Neural progenitor cell (in vitro differentiated cells): ENCODE measurements around the gene FAT1. TPM values are rescaled to one million over a fixed set of nuclear protein-coding genes. Genes with fewer than 3 reads are reported as not detected.

Experiments
- DNase-seq: peaks from one replicate; pipeline ENCODE4 v3.0.0-alpha.2; 2016; ENCODE audit warnings: low spot score
- H2AFZ ChIP-seq: fragments of 200-600 bp; sonication (generic); replicated peaks from 2 replicates; pipeline ENCODE4 v1.6.1; 2016; ENCODE audit warnings: antibody characterized with exemption
- H3F3A ChIP-seq: fragments of 200-600 bp; sonication (generic); 2 replicates; pipeline ENCODE4 v1.6.1; 2016; ENCODE audit warnings: antibody characterized with exemption, low read depth
- H3K27ac ChIP-seq: fragments of 200-600 bp; sonication (generic); 2 replicates; pipeline ENCODE4 v1.5.1; 2016; ENCODE audit warnings: mild to moderate bottlenecking
- H3K27me3 ChIP-seq: fragments of 200-600 bp; sonication (generic); 2 replicates; pipeline ENCODE4 v1.6.1; 2016; ENCODE audit warnings: mild to moderate bottlenecking, moderate library complexity
- H3K36me3 ChIP-seq: fragments of 200-600 bp; sonication (generic); 2 replicates; pipeline ENCODE4 v1.5.1; 2016
- H3K4me1 ChIP-seq: fragments of 200-600 bp; sonication (generic); 2 replicates; pipeline ENCODE4 v1.6.1; 2016; ENCODE audit warnings: mixed run types
- H3K4me2 ChIP-seq: fragments of 200-600 bp; sonication (generic); 2 replicates; pipeline ENCODE4 v1.6.1; 2016
- H3K4me3 ChIP-seq: fragments of 200-600 bp; sonication (generic); 2 replicates; pipeline ENCODE4 v1.5.1; 2016
- H3K79me2 ChIP-seq: fragments of 200-600 bp; sonication (generic); 2 replicates; pipeline ENCODE4 v1.6.1; 2016; ENCODE audit warnings: low read depth
- H3K9ac ChIP-seq: fragments of 200-600 bp; sonication (generic); 2 replicates; pipeline ENCODE4 v1.6.1; 2016
- H3K9me3 ChIP-seq: fragments of 200-600 bp; sonication (generic); 2 replicates; pipeline ENCODE4 v1.5.1; 2016; ENCODE audit warnings: low read depth
- H4K20me1 ChIP-seq: fragments of 200-600 bp; sonication (generic); 2 replicates; pipeline ENCODE4 v1.6.1; 2016; ENCODE audit warnings: low read depth
- H3K27ac Mint-ChIP-seq: 3 replicates; pipeline ENCODE4 v1.8.0; 2021; ENCODE audit warnings: mixed read lengths
- H3K27me3 Mint-ChIP-seq: 2 replicates; pipeline ENCODE4 v1.8.0; 2022; ENCODE audit warnings: low read depth, mild to moderate bottlenecking, inconsistent platforms, moderate library complexity, mixed read lengths; ENCODE audit not compliant: insufficient read depth
- H3K36me3 Mint-ChIP-seq: 3 replicates; pipeline ENCODE4 v1.8.0; 2021; ENCODE audit warnings: mixed read lengths
- H3K4me1 Mint-ChIP-seq: 3 replicates; pipeline ENCODE4 v1.8.0; 2021; ENCODE audit warnings: mixed read lengths
- H3K4me3 Mint-ChIP-seq: 3 replicates; pipeline ENCODE4 v1.8.0; 2021; ENCODE audit warnings: mild to moderate bottlenecking, moderate library complexity, mixed read lengths
- H3K9me3 Mint-ChIP-seq: 3 replicates; pipeline ENCODE4 v1.8.0; 2020; ENCODE audit warnings: mixed read lengths
- EZH2 ChIP-seq: fragments of 200-600 bp; sonication (generic); IDR thresholded peaks from 2 replicates; pipeline ENCODE4 v1.6.1; 2017; ENCODE audit warnings: antibody characterized with exemption, mild to moderate bottlenecking, moderate library complexity
- EZH2phosphoT487 ChIP-seq: fragments of 200-600 bp; sonication (generic); IDR thresholded peaks from 2 replicates; pipeline ENCODE4 v1.6.1; 2017; ENCODE audit warnings: antibody characterized with exemption
- total RNA-seq: library from RNA; depleted of rRNA; stranded (reverse); fragments of >200 nt; gene quantifications from 2 replicates; pipeline ENCODE4 v1.2.3, GENCODE V29; 2015; ENCODE audit warnings: low replicate concordance
- TF ChIP-seq, protein P1 (sequence below): fragments of 200-600 bp; sonication (generic); IDR thresholded peaks from 2 replicates; pipeline ENCODE4 v1.5.1; 2017; ENCODE audit warnings: antibody characterized with exemption, mild to moderate bottlenecking

FAT1 gene
- total RNA-seq, 1 donor from 2014 or later, result 517 TPM

DNA sequence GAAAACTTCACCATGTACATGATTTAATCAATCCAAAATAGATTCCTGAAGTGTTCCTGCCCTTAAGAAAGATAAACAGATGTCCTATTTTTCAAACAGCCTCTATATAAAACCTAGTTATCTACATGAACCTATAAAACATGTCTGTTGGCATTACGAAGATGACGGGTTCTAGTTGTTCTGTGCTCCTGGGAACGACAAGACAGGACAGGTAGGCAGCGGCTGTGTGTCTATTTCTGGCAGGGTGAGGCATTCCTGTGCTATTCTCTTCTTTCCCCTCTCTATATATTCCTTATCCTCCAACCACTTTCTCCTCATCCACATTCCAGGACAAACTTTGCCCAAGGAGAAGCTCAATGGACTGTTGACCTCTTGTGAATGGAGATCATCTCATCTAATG lies 6.1 kb downstream of the FAT1 start:
- TF ChIP-seq EZH2phosphoT487 (no peak), EZH2 (no peak)
- TF ChIP-seq, protein P1, sequence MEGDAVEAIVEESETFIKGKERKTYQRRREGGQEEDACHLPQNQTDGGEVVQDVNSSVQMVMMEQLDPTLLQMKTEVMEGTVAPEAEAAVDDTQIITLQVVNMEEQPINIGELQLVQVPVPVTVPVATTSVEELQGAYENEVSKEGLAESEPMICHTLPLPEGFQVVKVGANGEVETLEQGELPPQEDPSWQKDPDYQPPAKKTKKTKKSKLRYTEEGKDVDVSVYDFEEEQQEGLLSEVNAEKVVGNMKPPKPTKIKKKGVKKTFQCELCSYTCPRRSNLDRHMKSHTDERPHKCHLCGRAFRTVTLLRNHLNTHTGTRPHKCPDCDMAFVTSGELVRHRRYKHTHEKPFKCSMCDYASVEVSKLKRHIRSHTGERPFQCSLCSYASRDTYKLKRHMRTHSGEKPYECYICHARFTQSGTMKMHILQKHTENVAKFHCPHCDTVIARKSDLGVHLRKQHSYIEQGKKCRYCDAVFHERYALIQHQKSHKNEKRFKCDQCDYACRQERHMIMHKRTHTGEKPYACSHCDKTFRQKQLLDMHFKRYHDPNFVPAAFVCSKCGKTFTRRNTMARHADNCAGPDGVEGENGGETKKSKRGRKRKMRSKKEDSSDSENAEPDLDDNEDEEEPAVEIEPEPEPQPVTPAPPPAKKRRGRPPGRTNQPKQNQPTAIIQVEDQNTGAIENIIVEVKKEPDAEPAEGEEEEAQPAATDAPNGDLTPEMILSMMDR, result no peak
- Histone ChIP-seq H3K79me2 (peaks cover 100% of the 10 kb centered on the region), H3K9me3 (peaks cover 13% of the 10 kb centered on the region), H3K27me3 (no peaks in the 10 kb centered on the region), H2AFZ (no peak overlapping the region), H3F3A (peaks cover 6% of the 10 kb centered on the region), H3K9ac (no peak overlapping the region), H3K4me3 (no peak overlapping the region), H3K4me2 (no peak overlapping the region), H3K27ac (no peak overlapping the region), H3K36me3 (peaks cover 18% of the 10 kb centered on the region), H4K20me1 (peaks cover 41% of the 10 kb centered on the region), H3K4me1 (peaks cover 8% of the 10 kb centered on the region)
- Mint-ChIP-seq H3K9me3 (peaks cover 65% of the 10 kb centered on the region), H3K4me1 (peaks cover 10% of the 10 kb centered on the region), H3K36me3 (peaks cover 59% of the 10 kb centered on the region), H3K27ac (no peak overlapping the region), H3K27me3 (peaks cover 3% of the 10 kb centered on the region), H3K4me3 (no peak overlapping the region)
- DNase-seq, result no peak

DNA sequence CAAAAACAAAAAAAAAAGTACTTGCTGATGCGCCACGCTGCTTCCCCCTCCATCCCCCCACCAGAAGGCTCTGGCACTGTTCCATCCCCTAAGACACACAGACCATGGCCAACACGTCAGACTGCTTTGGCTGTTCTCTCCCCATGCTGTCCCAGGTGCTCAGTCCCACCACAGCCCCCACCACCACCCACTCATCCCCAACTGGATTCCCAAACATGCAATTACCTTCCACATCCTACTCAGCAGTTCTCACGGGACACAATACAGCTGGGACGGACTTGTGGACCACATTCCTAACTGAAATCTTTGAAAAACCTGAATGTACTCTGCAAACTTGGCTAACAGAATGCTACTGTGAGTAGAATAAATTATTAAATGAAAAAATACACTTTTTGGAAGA lies 8.6 kb downstream of the FAT1 start:
- Histone ChIP-seq H3K4me2 (no peak overlapping the region), H3K4me3 (no peak overlapping the region), H3K27ac (no peak overlapping the region), H3F3A (no peaks in the 10 kb centered on the region), H3K36me3 (peaks cover 12% of the 10 kb centered on the region), H4K20me1 (peaks cover 45% of the 10 kb centered on the region), H2AFZ (no peak overlapping the region), H3K79me2 (peaks cover 100% of the 10 kb centered on the region), H3K4me1 (no peaks in the 10 kb centered on the region), H3K9me3 (peaks cover 8% of the 10 kb centered on the region), H3K9ac (no peak overlapping the region), H3K27me3 (no peaks in the 10 kb centered on the region)
- no peak for DNase-seq
- H3K4me1 Mint-ChIP-seq, result peaks cover 5% of the 10 kb centered on the region
- peaks cover 61% of the 10 kb centered on the region for H3K9me3 Mint-ChIP-seq
- peaks cover 4% of the 10 kb centered on the region for H3K27me3 Mint-ChIP-seq
- TF ChIP-seq EZH2phosphoT487, result no peak
- TF ChIP-seq, protein P1, result no peak
- TF ChIP-seq EZH2, result no peak
- no peak overlapping the region for H3K4me3 Mint-ChIP-seq
- peaks cover 60% of the 10 kb centered on the region for H3K36me3 Mint-ChIP-seq
- H3K27ac Mint-ChIP-seq, result no peak overlapping the region

DNA sequence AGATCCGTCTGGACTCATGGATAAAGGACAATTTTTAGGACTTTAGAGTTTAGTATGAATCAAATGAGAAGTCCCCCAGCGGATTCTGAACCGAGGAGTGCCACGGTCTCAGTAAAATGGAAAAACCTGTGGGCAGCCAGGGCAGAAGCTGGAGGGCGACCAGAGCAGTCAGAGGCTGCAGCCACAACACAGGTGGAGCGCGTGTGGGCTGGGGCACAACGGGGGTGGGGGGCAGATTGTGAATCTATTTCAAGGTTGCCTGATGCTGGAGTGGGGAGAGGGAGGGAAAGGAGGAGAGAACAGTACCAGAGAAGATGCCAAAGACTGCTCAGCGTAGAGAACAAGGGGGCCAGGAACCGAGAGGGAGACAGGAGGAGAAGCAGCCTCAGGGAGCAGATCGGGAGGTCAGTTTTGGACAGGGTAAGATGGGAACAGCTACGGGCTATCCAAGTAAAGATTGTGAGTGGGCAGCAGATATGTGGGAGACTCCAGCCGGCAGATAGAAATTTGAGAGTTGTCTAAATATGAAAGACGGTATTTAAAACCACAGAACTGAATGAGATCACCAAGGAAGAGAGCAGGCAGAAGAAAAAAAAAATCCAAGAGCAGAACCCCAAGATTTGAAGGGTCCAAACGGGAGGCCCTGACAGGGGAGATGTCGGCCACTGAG lies 9.5 kb downstream of the FAT1 start:
- TF ChIP-seq, protein P1, result no peak
- TF ChIP-seq EZH2 (no peak), EZH2phosphoT487 (no peak)
- Mint-ChIP-seq H3K4me1 (peaks cover 5% of the 10 kb centered on the region), H3K27ac (no peak overlapping the region), H3K4me3 (no peak overlapping the region), H3K27me3 (peaks cover 4% of the 10 kb centered on the region), H3K36me3 (peaks cover 65% of the 10 kb centered on the region), H3K9me3 (peaks cover 65% of the 10 kb centered on the region)
- Histone ChIP-seq H3K36me3 (peaks cover 11% of the 10 kb centered on the region), H3K9me3 (peaks cover 4% of the 10 kb centered on the region), H3F3A (no peaks in the 10 kb centered on the region), H3K79me2 (peaks cover 100% of the 10 kb centered on the region), H3K27ac (no peak overlapping the region), H3K9ac (no peak overlapping the region), H2AFZ (no peak overlapping the region), H4K20me1 (peaks cover 54% of the 10 kb centered on the region), H3K4me2 (no peak overlapping the region), H3K27me3 (no peaks in the 10 kb centered on the region), H3K4me3 (no peak overlapping the region), H3K4me1 (no peaks in the 10 kb centered on the region)
- DNase-seq, result no peak
